ENCODE measurements around the gene RASAL3. TPM values are rescaled to one million over a fixed set of nuclear protein-coding genes. Genes with fewer than 3 reads are reported as not detected.
A peak's percentile ranks its signal among the peaks of the same experiment; 100 is the strongest.
"Not testable (repeated sequence)": the region's sequence is repeated elsewhere in the genome, so short reads cannot be mapped to it uniquely, and the experiment has no call there.

The RASAL3 gene
- total RNA-seq, 1 experiment from 2014 or later, result not detected

DNA sequence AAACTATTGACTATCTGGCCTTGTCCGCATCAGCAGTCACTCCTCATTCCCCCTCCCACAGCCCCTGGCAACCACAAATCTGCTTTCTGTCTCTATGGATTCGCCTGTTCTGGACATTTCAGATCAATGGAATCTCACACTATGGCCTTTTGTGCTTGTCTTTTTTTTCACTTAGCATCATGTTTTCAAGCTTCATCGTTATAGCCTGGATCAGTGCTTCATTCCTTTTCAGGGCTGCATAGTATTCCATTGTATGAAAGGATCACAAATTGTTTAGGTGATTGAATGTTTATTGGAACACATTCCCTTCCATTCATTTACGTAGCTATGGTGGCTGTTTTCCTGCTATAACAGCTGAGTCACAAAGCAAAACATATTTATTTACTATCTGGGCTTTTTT, 22.7 kb upstream of the RASAL3 start:
- TF ChIP-seq, protein P1, sequence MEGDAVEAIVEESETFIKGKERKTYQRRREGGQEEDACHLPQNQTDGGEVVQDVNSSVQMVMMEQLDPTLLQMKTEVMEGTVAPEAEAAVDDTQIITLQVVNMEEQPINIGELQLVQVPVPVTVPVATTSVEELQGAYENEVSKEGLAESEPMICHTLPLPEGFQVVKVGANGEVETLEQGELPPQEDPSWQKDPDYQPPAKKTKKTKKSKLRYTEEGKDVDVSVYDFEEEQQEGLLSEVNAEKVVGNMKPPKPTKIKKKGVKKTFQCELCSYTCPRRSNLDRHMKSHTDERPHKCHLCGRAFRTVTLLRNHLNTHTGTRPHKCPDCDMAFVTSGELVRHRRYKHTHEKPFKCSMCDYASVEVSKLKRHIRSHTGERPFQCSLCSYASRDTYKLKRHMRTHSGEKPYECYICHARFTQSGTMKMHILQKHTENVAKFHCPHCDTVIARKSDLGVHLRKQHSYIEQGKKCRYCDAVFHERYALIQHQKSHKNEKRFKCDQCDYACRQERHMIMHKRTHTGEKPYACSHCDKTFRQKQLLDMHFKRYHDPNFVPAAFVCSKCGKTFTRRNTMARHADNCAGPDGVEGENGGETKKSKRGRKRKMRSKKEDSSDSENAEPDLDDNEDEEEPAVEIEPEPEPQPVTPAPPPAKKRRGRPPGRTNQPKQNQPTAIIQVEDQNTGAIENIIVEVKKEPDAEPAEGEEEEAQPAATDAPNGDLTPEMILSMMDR (IDR thresholded peaks at IDR 0.05; ENCODE audit: unreplicated experiment), result no peak
- Mint-ChIP-seq H3K27me3 (ENCODE audit: insufficient read depth, unreplicated experiment) (no peaks in the 10 kb centered on the region), H3K36me3 (ENCODE audit: insufficient read depth, unreplicated experiment) (no peaks in the 10 kb centered on the region), H3K4me3 (ENCODE audit: unreplicated experiment) (no peak overlapping the region), H3K9me3 (ENCODE audit: unreplicated experiment) (peaks cover 8% of the 10 kb centered on the region), H3K4me1 (ENCODE audit: insufficient read depth, unreplicated experiment) (no peaks in the 10 kb centered on the region), H3K27ac (ENCODE audit: low read depth, unreplicated experiment) (no peak overlapping the region)
- BruUV-seq (replicated peaks), result no TSS peak
- intact Hi-C loops (cut with micrococcal nuclease), result no loop called here
- ChIA-PET CTCF (no interaction called here), POLR2A (no interaction called here)
- DNase-seq (ENCODE audit: unreplicated experiment), result no peak

DNA sequence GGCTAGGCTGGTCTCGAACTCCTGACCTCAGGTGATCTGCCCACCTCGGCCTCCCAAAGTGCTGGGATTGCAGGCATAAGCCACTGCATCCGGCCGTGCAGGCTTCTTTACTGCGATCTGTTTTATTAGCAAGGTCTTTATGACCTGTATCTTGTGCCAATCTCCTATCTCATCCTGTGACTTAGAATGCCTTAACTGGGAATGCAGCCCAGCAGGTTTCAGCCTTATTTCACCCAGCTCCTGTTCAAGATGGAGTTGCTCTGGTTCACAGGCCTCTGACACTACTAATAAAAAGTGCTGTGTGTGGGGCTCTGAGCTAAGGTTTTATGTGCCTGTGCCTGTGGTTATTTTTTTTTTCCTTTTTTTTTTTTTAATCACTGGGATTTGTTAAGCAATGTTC, 21.4 kb upstream of the RASAL3 start:
- H3K36me3 Mint-ChIP-seq (ENCODE audit: insufficient read depth, unreplicated experiment); POLR2A ChIA-PET; DNase-seq (ENCODE audit: unreplicated experiment); H3K9me3 Mint-ChIP-seq (ENCODE audit: unreplicated experiment); BruUV-seq (replicated peaks); H3K27me3 Mint-ChIP-seq (ENCODE audit: insufficient read depth, unreplicated experiment); H3K4me3 Mint-ChIP-seq (ENCODE audit: unreplicated experiment); H3K4me1 Mint-ChIP-seq (ENCODE audit: insufficient read depth, unreplicated experiment); H3K27ac Mint-ChIP-seq (ENCODE audit: low read depth, unreplicated experiment); intact Hi-C loops (cut with micrococcal nuclease): not testable (repeated sequence)
- CTCF ChIA-PET, result interaction anchor here (0.6 to 0.7 kb wide), 3 partner anchors 89 to 699 kb away, joined by 3 to 4 read pairs (median 3); partner anchors contain the start of gene FAM32A

DNA sequence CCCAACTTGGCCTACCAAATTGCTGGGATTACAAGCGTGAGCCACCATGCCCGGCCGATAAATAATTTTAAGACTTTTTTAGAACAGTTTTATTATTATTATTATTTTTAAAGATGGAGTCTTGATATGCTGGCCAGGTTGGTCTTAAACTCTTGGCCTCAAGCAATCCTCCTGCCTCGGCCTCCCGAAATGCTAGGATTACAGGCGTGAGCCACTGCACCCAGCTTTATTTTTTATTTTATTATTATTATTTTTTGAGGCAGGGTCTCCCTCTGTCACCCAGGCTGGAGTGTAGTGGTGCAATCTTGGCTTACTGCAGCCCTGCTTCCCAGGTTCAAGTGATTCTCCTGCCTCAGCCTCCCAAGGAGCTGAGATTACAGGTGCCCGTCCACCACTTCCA, 16.7 kb upstream of the RASAL3 start:
- BruUV-seq (replicated peaks); H3K4me3 Mint-ChIP-seq (ENCODE audit: unreplicated experiment); H3K36me3 Mint-ChIP-seq (ENCODE audit: insufficient read depth, unreplicated experiment); H3K27me3 Mint-ChIP-seq (ENCODE audit: insufficient read depth, unreplicated experiment); H3K9me3 Mint-ChIP-seq (ENCODE audit: unreplicated experiment); DNase-seq (ENCODE audit: unreplicated experiment); H3K27ac Mint-ChIP-seq (ENCODE audit: low read depth, unreplicated experiment); intact Hi-C loops (cut with micrococcal nuclease); H3K4me1 Mint-ChIP-seq (ENCODE audit: insufficient read depth, unreplicated experiment): not testable (repeated sequence)
- POLR2A ChIA-PET, result interaction anchor here (1.0 kb wide), 1 partner anchor 13 kb away, joined by 3 read pairs; no protein-coding TSS in a partner anchor
- CTCF ChIA-PET, result interaction anchor here (0.7 kb wide), 1 partner anchor 53 kb away, joined by 3 read pairs; no protein-coding TSS in a partner anchor

DNA sequence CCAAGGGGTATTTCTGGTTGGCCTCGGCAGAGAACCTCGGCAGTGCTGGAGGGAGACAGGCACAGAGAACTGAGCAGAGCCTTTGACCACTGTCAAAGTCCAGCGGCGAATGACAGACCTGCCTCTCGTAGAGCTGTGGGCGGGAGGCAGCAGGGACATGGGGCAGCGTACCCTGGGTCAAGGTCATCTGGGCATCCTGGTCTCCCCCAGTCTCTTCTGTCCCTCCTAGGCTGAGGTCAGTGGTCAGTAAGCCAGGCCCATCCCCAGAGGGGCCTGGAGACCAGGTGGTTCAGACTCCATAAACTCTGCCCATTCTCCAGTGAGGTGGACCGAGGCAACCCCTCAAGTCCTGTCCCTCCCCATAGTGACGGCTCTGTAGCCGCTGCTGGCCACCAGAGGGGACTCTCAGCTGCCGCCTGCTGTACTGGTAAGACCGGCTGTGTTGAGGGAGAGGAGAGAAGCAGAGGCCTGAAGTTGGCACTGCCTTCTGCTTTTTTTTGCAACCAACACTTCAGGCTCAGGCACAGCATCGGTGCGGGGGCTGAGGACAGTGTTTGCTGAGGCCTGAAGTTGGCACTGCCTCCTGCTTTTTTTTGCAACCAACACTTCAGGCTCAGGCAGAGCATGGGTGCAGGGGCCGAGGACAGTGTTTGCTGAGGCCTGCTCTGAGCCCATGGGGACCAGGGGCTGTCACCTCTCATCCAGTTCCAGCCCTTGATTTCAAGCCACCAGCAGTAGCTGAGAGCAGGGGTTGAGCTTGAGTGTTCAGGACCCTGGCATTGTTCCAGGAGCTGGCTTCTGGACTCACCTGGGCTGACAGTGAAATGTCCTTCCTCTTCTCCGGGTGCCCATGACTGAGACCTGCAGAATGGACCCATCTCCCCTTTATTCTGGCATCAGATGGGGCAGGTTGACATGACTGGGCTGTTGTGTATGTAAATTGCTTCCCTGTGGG, 15.3 kb upstream of the RASAL3 start, which contains the start of gene PGLYRP2:
TSS of gene PGLYRP2 (minus strand) at position 111 of the 955 bp plus-strand sequence. CDS start 130 bp downstream, outside the sequence.
- Mint-ChIP-seq H3K27me3 (ENCODE audit: insufficient read depth, unreplicated experiment) (no peaks in the 10 kb centered on the region), H3K36me3 (ENCODE audit: insufficient read depth, unreplicated experiment) (no peaks in the 10 kb centered on the region), H3K4me3 (ENCODE audit: unreplicated experiment) (no peak within 1 kb of the TSS), H3K4me1 (ENCODE audit: insufficient read depth, unreplicated experiment) (no peaks in the 10 kb centered on the region), H3K27ac (ENCODE audit: low read depth, unreplicated experiment) (no peak within 1 kb of the TSS), H3K9me3 (ENCODE audit: unreplicated experiment) (no peaks in the 10 kb centered on the region)
- peak; percentile 40 for DNase-seq (ENCODE audit: unreplicated experiment)
- intact Hi-C loops (cut with micrococcal nuclease), result no loop called here
- TF ChIP-seq, protein P1 (IDR thresholded peaks at IDR 0.05; ENCODE audit: unreplicated experiment), result no peak
- CTCF ChIA-PET, result interaction anchor here (0.6 to 2.5 kb wide), 3 partner anchors 45 to 76 kb away, joined by 3 to 5 read pairs (median 5); partner anchors contain the start of gene AKAP8L
- POLR2A ChIA-PET, result interaction anchor here (0.7 to 1.0 kb wide), 2 partner anchors 11 to 74 kb away, joined by 3 to 5 read pairs; no protein-coding TSS in a partner anchor
- no TSS peak for BruUV-seq (replicated peaks)

DNA sequence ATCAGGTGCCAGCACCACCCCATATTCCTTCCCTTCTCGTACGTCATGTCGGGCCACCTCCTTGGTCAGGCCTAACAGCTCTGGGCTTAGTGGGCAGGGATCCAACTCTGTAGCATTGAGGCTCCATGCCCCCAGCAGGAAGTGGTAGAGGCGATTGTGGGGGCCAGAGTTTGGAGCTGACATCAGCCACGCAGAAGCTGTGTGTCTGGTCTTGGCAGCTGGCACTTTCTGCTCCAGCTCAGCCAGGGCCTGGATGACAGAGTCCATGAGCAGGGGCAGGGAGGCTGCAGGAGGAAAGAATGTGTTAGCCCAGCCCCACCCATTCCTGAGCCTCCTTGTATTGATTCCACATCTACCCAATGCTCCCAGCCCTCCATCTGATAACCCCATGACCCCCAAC, 12.0 kb upstream of the RASAL3 start:
- POLR2A ChIA-PET, result no interaction called here
- no peaks in the 10 kb centered on the region for H3K9me3 Mint-ChIP-seq (ENCODE audit: unreplicated experiment)
- no peaks in the 10 kb centered on the region for H3K36me3 Mint-ChIP-seq (ENCODE audit: insufficient read depth, unreplicated experiment)
- no peak overlapping the region for H3K27ac Mint-ChIP-seq (ENCODE audit: low read depth, unreplicated experiment)
- CTCF ChIA-PET, result interaction anchor here (0.5 to 1.1 kb wide), 2 partner anchors 28 to 96 kb away, joined by 3 to 4 read pairs; no protein-coding TSS in a partner anchor
- DNase-seq (ENCODE audit: unreplicated experiment), result no peak
- no peaks in the 10 kb centered on the region for H3K4me1 Mint-ChIP-seq (ENCODE audit: insufficient read depth, unreplicated experiment)
- no peaks in the 10 kb centered on the region for H3K27me3 Mint-ChIP-seq (ENCODE audit: insufficient read depth, unreplicated experiment)
- BruUV-seq (replicated peaks), result no TSS peak
- no peak overlapping the region for H3K4me3 Mint-ChIP-seq (ENCODE audit: unreplicated experiment)
- intact Hi-C loops (cut with micrococcal nuclease), result no loop called here
- TF ChIP-seq, protein P1 (IDR thresholded peaks at IDR 0.05; ENCODE audit: unreplicated experiment), result no peak

All from MCF 10A (cell line).